NCI-H524 (cell line): ENCODE measurements around the gene RHBDD3.
A peak's percentile ranks its signal among the peaks of the same experiment; 100 is the strongest.
"Not testable (repeated sequence)": the region's sequence is repeated elsewhere in the genome, so short reads cannot be mapped to it uniquely, and the experiment has no call there.

ENCODE experiments used
- DNase-seq, 2 experiments: peaks; one replicate each; lab custom pipeline; 2025; lab: John Stamatoyannopoulos, UW

Gene RHBDD3

DNA sequence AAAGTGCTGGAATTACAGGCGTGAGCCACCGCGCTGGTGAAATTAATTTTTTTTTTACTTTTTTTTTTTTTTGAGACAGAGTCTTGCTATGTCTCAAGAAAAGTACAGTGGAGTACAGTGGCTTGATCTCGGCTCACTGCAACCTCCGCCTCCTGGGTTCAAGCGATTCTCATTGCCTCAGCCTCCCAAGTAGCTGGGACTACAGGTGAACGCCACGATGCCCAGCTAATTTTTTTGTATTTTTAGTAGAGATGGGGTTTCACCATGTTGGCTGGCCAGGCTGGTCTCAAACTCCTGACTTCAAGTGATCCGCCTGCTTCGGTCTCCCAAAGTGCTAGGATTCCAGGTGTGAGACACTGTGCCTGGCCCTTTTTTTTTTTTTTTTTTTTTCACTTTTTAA lies 19.9 kb downstream of the RHBDD3 start:
- not testable (repeated sequence) for DNase-seq

DNA sequence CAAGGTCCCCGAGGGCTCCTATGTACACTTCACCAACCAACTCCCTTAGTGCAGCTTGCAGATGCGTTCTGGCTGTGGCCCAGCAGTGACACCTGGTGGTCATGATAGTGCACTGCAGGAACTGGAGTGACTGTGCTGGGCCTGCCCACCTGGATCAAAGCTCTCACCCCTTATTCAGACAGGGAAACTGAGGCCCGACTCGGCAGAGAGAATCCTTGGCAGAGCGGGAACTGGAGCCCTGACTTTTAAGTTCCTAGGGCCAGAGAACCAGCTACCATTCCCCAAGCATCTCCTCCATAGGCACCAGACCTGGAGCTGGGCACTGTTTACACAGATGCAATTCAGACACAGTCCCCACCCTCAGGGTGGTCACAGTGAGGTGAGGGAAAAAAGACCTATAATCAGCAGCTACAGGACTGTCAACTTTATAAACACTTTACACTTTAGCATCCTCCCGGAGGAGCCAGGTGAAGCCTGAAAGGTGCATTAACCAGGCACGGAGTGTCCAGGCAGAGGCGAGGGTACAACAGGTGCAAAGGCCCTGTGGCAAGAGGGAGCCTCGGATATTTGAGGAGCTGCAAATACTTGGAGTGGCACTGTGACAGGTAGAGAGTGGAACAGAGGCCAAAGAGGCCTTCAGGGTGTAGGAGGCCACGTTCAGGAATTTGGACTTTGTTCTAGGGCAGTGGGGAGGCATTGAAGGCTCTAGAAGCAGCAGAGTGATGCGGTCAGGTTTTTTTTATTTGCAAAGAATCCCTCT lies 22.0 kb downstream of the RHBDD3 start:
- peak; percentile 23 to 72 for DNase-seq

DNA sequence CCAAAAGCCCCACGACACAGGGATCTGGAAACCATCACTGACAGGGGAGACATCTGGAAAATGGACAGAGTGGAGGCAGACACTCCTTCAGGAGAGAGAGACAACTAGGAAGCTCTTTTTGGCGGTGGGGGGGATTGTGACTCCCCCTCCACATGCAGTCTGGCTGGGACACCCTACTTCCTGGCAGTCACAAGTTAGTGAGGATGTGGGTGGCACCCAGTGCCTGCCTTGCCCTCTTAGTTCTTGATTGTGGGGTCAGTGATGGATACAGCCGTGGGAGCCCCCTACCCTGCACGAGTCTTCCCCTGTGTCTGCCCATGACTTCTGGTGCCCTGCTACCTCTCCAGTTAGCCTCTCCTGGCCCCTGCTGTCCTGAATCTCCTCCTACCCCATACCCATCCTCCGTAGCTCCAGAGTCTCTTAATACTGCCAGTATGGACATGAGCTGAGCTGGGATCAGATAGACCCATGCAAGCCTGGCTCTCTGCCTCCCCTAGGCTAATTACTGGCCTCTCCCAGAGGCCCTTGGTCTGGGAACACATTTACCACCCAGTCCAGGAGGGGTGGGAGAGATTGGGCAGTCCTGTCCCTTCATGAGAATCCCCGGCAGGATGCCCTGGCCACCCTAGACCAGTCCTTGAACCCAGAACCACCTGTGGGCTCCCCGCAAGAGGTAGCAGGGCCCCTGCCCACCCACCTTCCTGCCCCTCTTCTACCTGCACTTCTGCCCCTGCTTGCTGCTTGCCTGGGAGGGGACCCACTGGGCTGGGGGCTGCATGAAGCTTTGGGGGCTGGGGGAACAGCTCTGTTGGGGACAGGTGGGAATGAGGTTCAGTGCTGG lies 22.8 kb downstream of the RHBDD3 start:
- no peak for DNase-seq

DNA sequence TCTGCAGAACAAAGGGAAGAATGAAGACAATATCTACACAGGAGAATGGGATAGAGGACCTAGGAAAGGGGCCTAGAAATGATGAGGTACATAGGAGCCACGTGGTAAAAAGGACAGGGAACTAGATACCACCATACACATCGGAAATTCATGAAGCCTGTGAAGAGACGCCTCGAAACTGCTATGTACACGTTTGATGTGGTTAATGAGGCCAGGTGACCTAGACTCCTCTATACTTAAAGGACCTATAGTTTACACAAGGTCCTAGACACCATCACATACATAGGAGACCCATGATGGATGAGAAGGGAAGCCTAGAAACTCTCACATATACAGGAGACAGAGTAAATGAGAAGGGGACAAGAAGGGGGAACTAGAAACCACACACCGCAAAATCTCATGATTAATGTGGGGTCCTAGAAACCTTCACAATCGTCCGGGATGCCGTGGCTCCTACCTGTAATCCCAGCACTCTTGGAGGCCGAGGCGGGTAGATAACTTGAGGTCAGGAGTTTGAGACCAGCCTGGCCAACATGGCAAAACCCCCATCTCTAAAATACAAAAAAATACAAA lies 23.8 kb downstream of the RHBDD3 start:
- no peak for DNase-seq

DNA sequence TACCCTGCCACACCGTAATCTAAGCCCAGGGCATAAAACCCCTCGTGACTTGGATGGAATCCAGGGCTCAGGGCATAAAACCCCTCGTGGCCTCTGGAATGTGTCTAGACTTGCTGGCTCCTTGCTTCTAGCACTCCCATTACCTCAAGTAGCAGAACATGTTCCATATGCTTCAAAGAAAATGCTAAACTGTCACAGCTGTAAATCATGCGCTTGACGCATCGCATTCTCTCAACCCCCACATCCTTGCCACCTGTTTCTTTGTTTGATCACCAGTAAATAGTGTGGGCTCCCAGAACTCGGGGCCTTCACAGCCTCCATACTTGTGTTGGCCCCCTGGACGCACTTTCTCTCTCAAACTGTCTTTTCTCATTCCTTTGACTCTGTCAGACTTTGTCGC lies 27.3 kb downstream of the RHBDD3 start:
- DNase-seq = peak; percentile 36 to 76

GRCh38 chr22:29233277-29233877 lies 34.4 kb downstream of the RHBDD3 start:
- no peak for DNase-seq

GRCh38 chr22:29231971-29232959 lies 35.5 kb downstream of the RHBDD3 start:
- DNase-seq = peak in 1 of 2 experiments; percentile 22

GRCh38 chr22:29230972-29231875 lies 36.6 kb downstream of the RHBDD3 start:
- no peak for DNase-seq

DNA sequence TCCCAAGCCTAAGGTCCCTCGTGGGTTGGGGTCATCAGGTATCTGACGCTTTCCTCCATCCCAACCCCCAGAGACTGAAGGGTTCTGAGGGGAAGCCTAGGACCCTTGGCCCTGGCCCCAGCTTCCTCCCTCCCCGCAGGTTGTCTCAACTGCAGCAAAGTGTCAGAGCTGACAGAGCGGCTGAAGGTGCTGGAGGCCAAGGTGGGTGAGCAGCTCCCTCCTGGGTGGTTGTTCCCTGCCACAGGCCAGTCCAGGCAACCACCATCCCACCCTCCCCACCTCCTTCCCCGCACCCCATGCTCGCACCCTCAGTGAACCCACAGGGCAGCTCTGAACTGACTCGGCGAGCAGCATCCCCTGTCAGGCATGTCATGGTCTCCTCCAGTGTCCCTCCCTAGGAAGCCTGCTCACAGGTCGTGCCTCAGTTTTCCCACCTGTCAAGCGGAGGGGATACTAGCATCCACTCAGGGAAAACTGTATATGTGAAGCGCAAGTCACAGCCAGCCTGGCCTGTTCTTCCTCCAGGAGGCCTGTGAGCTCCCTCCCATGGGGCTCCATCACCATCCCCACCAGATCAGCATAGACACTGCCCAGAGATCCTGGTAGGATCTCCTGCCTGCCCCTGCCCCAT lies 41.3 kb downstream of the RHBDD3 start:
- DNase-seq = no peak

- peak in 1 of 2 experiments; percentile 45 for DNase-seq
Measured at GRCh38 chr22:29225422-29226090, 42.2 kb downstream of the RHBDD3 start.

DNA sequence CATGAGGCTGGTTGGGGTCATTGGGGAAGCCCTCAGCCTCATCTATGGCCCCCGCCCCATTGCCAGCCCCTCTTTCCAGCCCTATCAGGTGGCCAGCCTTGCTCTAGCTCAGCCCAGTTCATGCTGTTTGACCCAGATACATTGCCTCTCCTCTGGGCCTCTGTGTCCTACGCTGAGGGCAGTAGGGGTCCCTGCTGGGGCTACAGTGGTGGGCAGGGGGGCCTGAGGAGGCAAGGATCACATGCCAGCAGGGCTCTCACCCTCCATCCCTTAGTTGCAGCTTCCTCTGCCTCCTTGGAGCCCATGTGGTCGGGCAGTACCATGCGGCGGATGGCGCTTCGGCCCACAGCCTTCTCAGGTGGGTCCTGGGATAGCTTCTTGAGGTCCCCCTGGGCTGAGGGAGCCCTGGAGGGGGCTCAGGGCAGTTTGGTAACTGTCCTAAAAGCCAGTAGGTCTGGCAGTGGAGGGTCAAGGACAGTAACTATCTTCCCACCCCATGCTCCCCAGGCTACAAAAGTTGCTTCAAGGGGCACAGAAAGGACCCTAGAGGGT lies 42.8 kb downstream of the RHBDD3 start:
- no peak for DNase-seq

DNA sequence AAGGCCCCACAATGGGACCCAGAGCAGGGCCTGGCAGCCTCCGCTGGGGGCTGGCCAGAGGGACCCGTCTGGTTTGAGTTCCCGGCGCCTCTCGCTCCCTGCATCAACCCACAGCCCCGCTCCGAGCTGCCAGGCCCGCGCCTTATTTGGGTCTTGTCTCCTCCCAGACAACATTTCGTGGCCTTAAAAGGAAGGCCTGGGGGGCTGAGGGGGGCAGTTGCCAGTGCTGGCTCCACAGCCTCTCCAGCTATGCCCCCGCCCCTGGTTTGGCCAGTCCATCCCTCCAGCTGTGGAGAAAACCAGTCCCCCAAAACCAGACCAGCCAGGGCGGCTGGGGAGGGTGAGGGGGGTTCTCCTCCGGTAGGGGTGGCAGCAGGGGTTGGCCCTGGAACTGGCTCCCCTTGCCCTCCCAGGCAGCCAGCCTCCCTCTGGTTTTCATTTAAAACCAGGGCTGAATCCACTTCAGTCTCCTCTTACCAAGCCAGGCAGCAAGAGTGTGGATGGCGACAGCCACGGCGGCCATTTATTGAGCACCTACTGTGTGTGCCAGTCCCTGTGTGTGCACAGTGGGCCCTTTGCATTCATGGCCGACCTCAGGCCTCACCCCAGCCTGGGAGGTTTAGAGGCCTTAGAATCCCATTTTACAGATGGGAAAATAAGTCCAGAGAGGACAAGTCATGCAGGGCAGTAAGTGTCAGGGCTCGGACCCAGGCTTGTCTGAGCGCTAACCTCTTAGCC lies 43.5 kb downstream of the RHBDD3 start:
- no peak for DNase-seq

DNA sequence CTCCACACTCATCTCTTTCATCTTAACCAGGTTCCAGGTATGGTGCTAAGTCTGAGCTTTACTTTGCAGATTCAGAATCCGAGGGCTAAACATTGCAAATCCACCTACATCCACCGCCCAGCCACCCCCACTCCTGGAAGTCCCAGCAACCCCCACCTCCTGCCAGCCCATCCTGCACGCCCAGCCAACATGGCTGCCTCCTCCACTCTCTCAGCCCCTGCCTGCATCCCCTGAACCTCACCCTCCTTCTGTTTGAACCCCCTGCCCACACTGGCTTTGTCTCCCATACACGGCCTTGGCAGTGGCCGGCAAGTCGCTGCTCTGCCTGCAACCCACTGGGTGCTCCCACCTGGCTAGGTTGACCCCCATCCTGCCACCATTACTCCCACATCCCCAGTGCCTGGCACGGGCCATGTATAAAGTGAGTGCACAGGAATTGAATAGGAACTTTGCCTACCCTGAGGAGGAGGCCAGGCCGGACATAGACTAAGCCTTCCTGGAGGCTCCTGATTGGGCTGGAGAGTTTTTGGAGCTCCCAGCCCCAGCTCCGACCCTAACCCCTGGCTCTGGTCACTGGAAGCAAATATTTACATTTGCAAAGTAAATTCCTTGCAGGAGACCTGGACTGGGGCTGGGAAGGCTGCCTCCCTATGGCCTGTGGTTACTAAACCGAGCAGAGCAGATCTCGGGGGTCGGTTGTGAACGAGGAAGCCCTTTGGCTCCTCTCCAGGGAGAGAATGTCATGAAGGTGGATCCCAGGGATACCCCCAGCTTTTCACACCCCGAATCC lies 47.7 kb downstream of the RHBDD3 start:
- no peak for DNase-seq

DNA sequence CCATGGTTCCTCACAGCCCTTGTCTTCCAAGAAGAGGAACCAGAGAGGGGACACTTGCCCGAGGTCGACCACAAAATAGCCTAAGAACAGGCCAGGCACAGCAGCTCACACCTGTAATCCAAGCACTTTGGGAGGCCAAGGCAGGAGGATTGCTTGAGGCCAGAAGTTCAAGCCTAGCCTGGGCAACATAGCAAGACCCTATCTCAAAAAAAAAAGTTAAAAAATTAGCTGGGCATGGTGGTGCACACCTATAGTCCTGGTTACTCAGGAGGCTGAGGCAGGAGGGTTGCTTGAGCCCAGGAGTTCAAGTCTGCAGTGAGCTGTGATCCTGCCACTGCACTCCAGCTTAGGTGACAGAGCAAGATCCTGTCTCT lies 48.4 kb downstream of the RHBDD3 start:
- not testable (repeated sequence) for DNase-seq

DNA sequence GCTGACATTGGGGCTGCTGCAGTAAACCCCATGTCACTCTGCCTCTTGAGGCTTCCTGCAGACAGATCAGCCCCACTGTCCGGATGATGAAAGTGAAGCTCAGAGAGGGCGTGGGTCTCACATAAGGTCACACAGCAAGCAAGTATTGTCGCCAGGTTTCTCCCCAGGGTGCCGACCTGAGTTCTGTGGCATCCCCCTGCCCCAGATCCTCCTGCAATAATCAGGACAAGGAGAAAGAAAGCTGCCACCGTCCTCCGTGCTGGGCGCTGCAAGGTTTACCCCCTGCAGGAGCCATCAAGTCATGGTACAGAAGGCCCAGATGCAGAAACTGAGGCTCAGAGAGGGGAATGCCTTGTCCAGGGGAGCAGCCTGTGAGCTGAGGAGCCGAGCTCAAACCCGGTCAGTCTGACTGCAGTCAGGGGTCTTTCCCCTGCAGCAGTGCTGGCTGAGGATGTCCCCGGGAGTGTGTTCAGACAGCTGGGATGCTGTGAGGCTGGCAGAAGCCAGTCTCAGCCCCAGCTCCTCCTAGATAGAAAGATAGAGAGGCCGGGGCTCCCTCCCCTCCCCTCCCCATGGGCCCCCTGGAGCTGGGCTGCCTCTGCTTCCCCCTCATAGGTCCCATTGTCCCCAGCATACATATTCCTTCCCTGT lies 48.9 kb downstream of the RHBDD3 start:
- no peak for DNase-seq

DNA sequence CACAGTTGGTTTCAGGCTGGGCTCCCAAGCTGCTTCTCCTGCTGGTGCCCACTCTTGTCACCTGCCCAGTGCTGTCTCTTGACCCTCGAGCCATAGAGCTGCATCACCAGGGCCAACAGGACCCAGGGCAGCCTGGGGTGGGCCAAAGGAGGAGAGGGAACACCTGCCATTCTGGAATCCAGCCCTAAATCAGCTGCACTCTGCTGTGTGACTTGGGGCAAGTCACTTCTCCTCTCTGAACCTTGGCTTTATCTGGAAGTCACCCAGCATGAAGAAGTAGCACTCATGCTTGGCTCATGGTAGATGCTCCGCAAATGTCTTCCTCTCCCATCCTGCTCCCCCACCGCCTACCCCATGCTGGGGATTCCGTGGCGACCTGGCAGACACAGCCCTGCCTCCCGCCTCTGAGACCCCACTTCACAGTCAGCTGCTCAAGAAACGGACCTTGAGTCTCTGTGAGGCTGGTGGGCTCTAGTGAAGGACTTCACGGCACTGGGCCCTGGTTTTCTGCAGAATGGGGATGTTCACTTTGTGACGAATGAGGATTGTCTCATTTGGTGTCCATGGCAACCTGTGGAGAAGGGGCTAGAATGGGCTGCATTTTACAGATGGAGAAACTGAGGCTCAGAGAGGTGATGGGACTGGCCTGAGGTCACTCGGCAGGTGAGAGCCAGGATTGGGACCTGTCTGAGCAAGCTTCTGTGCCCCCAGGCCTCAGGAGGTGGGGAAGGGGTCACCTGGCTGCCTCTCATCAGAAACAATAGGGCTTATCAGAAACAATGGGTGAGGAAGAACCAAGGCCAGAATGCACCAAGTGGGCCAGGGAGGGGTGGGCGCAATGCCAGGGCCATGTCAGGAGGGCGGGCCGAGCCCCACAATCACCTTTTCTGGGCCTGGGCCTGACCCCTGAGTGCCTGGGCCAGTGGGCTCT lies 49.7 kb downstream of the RHBDD3 start:
- DNase-seq = no peak
